Karpas-422 (cell line): ENCODE results near the gene MDM4. TPM values are rescaled to one million over a fixed set of nuclear protein-coding genes. Genes with fewer than 3 reads are reported as not detected.
A peak's percentile ranks its signal among the peaks of the same experiment; 100 is the strongest.

ENCODE experiments used
- DNase-seq: peaks from one replicate; pipeline ENCODE4 v3.0.0-alpha.2; 2015
- H2AFZ ChIP-seq: fragments of 200-600 bp; sonication (generic); 2 replicates; pipeline ENCODE4 v1.6.1; 2014; ENCODE audit warnings: antibody characterized with exemption, low read length, mixed read lengths
- H3K27ac ChIP-seq: fragments of 200-600 bp; sonication (generic); 2 replicates; pipeline ENCODE4 v1.5.1; 2014; ENCODE audit warnings: mild to moderate bottlenecking, low read length, moderate library complexity
- H3K27me3 ChIP-seq: fragments of 200-600 bp; sonication (generic); 2 replicates; pipeline ENCODE4 v1.6.1; 2014; ENCODE audit warnings: low read length, mixed read lengths
- H3K36me3 ChIP-seq: fragments of 200-600 bp; sonication (generic); 2 replicates; pipeline ENCODE4 v1.6.1; 2014; ENCODE audit warnings: low read length, mixed read lengths; ENCODE audit not compliant: insufficient read depth
- H3K4me1 ChIP-seq: fragments of 200-600 bp; sonication (generic); 2 replicates; pipeline ENCODE4 v1.6.1; 2014; ENCODE audit warnings: mild to moderate bottlenecking, low read length, mixed read lengths
- H3K4me2 ChIP-seq: fragments of 200-600 bp; sonication (generic); 2 replicates; pipeline ENCODE4 v1.6.1; 2014; ENCODE audit warnings: low read length, low read depth, mild to moderate bottlenecking; ENCODE audit not compliant: poor library complexity, severe bottlenecking
- H3K4me3 ChIP-seq: fragments of 200-600 bp; sonication (generic); 2 replicates; pipeline ENCODE4 v1.5.1; 2014; ENCODE audit warnings: mild to moderate bottlenecking, antibody characterized with exemption, low read length, mixed read lengths
- H3K79me2 ChIP-seq: fragments of 200-600 bp; sonication (generic); 2 replicates; pipeline ENCODE4 v1.6.1; 2014; ENCODE audit warnings: mild to moderate bottlenecking, low read length, mixed read lengths
- H3K9ac ChIP-seq: fragments of 200-600 bp; sonication (generic); 2 replicates; pipeline ENCODE4 v1.6.0; 2014; ENCODE audit warnings: low read length
- H3K9me2 ChIP-seq: fragments of 200-600 bp; sonication (generic), shearing (Covaris generic); replicated peaks from 2 replicates; pipeline ENCODE4 v1.6.0; 2014; ENCODE audit warnings: mild to moderate bottlenecking, low read length, moderate library complexity; ENCODE audit not compliant: insufficient read depth
- H3K9me3 ChIP-seq: fragments of 300-700, 200-600 bp; sonication (generic); 2 replicates; pipeline ENCODE4 v1.6.1; 2014; ENCODE audit warnings: low read length, mixed read lengths
- H4K20me1 ChIP-seq: fragments of 200-600 bp; sonication (generic); 2 replicates; pipeline ENCODE4 v1.6.1; 2014; ENCODE audit warnings: mild to moderate bottlenecking, antibody characterized with exemption, low read length, low read depth; ENCODE audit not compliant: insufficient read depth
- total RNA-seq: library from RNA; depleted of rRNA; stranded (reverse); fragments of >200 nt; shearing (Covaris generic); gene quantifications from 2 replicates; pipeline ENCODE4 v1.2.3, GENCODE V29; 2014; ENCODE audit warnings: low replicate concordance

Gene MDM4
- total RNA-seq, 1 experiment from 2014 or later = 96.9 TPM

- Histone ChIP-seq H3K27ac (no peak overlapping the region), H4K20me1 (peaks cover 6% of the 10 kb centered on the region; the same call in 1 of the 2 replicates), H3K4me3 (no peak overlapping the region), H3K9me3 (no peaks in the 10 kb centered on the region), H3K4me1 (peaks cover 22% of the 10 kb centered on the region), H3K4me2 (no peak overlapping the region), H3K36me3 (peaks cover 70% of the 10 kb centered on the region), H2AFZ (no peak overlapping the region), H3K9ac (no peak overlapping the region), H3K79me2 (peaks cover 74% of the 10 kb centered on the region), H3K27me3 (no peaks in the 10 kb centered on the region), H3K9me2 (no peaks in the 10 kb centered on the region)
- no peak for DNase-seq
Measured at GRCh38 chr1:204528241-204528640, 12.0 kb downstream of the MDM4 start.

- peaks cover 22% of the 10 kb centered on the region for H3K4me1 ChIP-seq
- no peak overlapping the region for H3K9ac ChIP-seq
- H4K20me1 ChIP-seq = peaks cover 6% of the 10 kb centered on the region; the same call in 1 of the 2 replicates
- DNase-seq = no peak
- no peaks in the 10 kb centered on the region for H3K9me2 ChIP-seq
- no peak overlapping the region for H3K4me3 ChIP-seq
- no peak overlapping the region for H3K4me2 ChIP-seq
- peaks cover 73% of the 10 kb centered on the region for H3K79me2 ChIP-seq
- H3K36me3 ChIP-seq = peaks cover 67% of the 10 kb centered on the region
- no peaks in the 10 kb centered on the region for H3K27me3 ChIP-seq
- H3K27ac ChIP-seq = no peak overlapping the region
- no peak overlapping the region for H2AFZ ChIP-seq
- H3K9me3 ChIP-seq = no peaks in the 10 kb centered on the region
Measured at GRCh38 chr1:204528677-204529076, 12.5 kb downstream of the MDM4 start.

- no peak for DNase-seq
- Histone ChIP-seq H2AFZ (no peak overlapping the region), H3K9me2 (no peaks in the 10 kb centered on the region), H3K27ac (no peak overlapping the region), H3K79me2 (peaks cover 73% of the 10 kb centered on the region), H3K4me3 (no peak overlapping the region), H3K27me3 (no peaks in the 10 kb centered on the region), H3K36me3 (peaks cover 68% of the 10 kb centered on the region), H3K9ac (no peak overlapping the region), H3K9me3 (no peaks in the 10 kb centered on the region), H4K20me1 (peaks cover 6% of the 10 kb centered on the region; the same call in 1 of the 2 replicates), H3K4me2 (no peak overlapping the region), H3K4me1 (peaks cover 22% of the 10 kb centered on the region)
Measured at GRCh38 chr1:204529371-204529895, 13.2 kb downstream of the MDM4 start.

DNA sequence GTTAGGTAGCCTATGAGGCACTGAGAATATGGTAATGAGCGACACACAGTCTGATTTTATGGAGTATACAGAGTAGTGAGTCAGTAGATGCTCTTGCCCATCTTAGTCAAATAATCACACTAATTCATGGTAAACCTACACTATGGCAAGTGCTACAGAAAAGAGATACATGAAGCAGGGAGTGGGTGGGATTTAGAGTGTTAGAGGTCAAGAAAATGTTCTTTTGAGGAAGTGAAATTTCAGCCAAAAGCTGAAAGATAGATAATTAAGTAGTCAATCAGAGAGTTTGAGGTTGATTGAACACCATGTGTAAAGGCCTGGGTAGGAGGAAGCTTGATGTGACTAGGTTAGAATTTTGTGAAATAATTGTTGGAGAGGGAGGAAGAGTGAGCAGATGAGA is 14.7 kb downstream of the MDM4 start:
- Histone ChIP-seq H4K20me1 (no peaks in the 10 kb centered on the region), H3K9ac (no peak overlapping the region), H3K9me3 (no peaks in the 10 kb centered on the region), H3K4me1 (peaks cover 22% of the 10 kb centered on the region), H3K27me3 (no peaks in the 10 kb centered on the region), H3K27ac (no peak overlapping the region), H3K4me2 (no peak overlapping the region), H2AFZ (no peak overlapping the region), H3K4me3 (no peak overlapping the region), H3K36me3 (peaks cover 61% of the 10 kb centered on the region), H3K79me2 (peaks cover 69% of the 10 kb centered on the region), H3K9me2 (no peaks in the 10 kb centered on the region)
- DNase-seq = peak; percentile 57

GRCh38 chr1:204532832-204533231 is 16.6 kb downstream of the MDM4 start:
- H3K9me3 ChIP-seq = no peaks in the 10 kb centered on the region
- DNase-seq = no peak
- H3K27me3 ChIP-seq = no peaks in the 10 kb centered on the region
- H3K79me2 ChIP-seq = peaks cover 80% of the 10 kb centered on the region
- H3K4me2 ChIP-seq = no peak overlapping the region
- no peak overlapping the region for H3K27ac ChIP-seq
- no peak overlapping the region for H3K9ac ChIP-seq
- no peaks in the 10 kb centered on the region for H3K9me2 ChIP-seq
- no peak overlapping the region for H3K4me3 ChIP-seq
- peaks cover 60% of the 10 kb centered on the region for H3K36me3 ChIP-seq
- no peaks in the 10 kb centered on the region for H4K20me1 ChIP-seq
- H3K4me1 ChIP-seq = peaks cover 22% of the 10 kb centered on the region
- no peak overlapping the region for H2AFZ ChIP-seq

GRCh38 chr1:204541626-204542025 is 25.4 kb downstream of the MDM4 start:
- no peaks in the 10 kb centered on the region for H3K9me2 ChIP-seq
- H3K9ac ChIP-seq = no peak overlapping the region
- no peaks in the 10 kb centered on the region for H3K9me3 ChIP-seq
- no peak overlapping the region for H3K27ac ChIP-seq
- H3K4me2 ChIP-seq = no peak overlapping the region
- no peaks in the 10 kb centered on the region for H3K4me1 ChIP-seq
- H3K27me3 ChIP-seq = no peaks in the 10 kb centered on the region
- no peak for DNase-seq
- no peak overlapping the region for H3K4me3 ChIP-seq
- 0 out of 2 replicates have a peak, but pooled peaks cover 6% of the 10 kb centered on the region for H4K20me1 ChIP-seq
- peaks cover 71% of the 10 kb centered on the region for H3K36me3 ChIP-seq
- H3K79me2 ChIP-seq = peaks cover 34% of the 10 kb centered on the region
- no peak overlapping the region for H2AFZ ChIP-seq

DNA sequence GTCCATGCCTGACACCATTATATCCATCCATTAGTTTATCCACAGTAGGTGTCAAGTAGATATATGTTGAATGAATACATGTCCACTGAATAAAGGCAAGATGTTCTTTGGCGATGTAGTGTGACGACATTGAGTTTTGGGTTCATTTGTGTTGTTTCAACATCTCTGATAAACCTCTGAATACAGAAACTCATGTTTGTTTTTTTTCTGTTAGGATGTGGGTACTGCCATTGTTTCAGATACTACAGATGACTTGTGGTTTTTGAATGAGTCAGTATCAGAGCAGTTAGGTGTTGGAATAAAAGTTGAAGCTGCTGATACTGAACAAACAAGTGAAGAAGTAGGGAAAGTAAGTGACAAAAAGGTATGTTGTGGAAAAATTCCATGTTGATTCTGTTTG is 28.1 kb downstream of the MDM4 start:
- Histone ChIP-seq H3K4me3 (no peak overlapping the region), H3K27ac (no peak overlapping the region), H3K9ac (no peak overlapping the region), H2AFZ (no peak overlapping the region), H3K4me1 (no peaks in the 10 kb centered on the region), H3K9me2 (no peaks in the 10 kb centered on the region), H3K4me2 (no peak overlapping the region), H3K79me2 (peaks cover 39% of the 10 kb centered on the region), H4K20me1 (0 out of 2 replicates have a peak, but pooled peaks cover 6% of the 10 kb centered on the region), H3K9me3 (no peaks in the 10 kb centered on the region), H3K27me3 (no peaks in the 10 kb centered on the region), H3K36me3 (peaks cover 80% of the 10 kb centered on the region)
- DNase-seq = no peak

GRCh38 chr1:204545202-204545601 is 29.0 kb downstream of the MDM4 start:
- no peak for DNase-seq
- peaks cover 89% of the 10 kb centered on the region for H3K36me3 ChIP-seq
- H3K9ac ChIP-seq = no peak overlapping the region
- H2AFZ ChIP-seq = no peak overlapping the region
- no peak overlapping the region for H3K4me3 ChIP-seq
- H3K79me2 ChIP-seq = peaks cover 47% of the 10 kb centered on the region
- H3K4me1 ChIP-seq = no peaks in the 10 kb centered on the region
- H3K9me2 ChIP-seq = no peaks in the 10 kb centered on the region
- no peak overlapping the region for H3K27ac ChIP-seq
- H3K9me3 ChIP-seq = no peaks in the 10 kb centered on the region
- 0 out of 2 replicates have a peak, but pooled peaks cover 6% of the 10 kb centered on the region for H4K20me1 ChIP-seq
- no peaks in the 10 kb centered on the region for H3K27me3 ChIP-seq
- H3K4me2 ChIP-seq = no peak overlapping the region
